T-helper 1 cell treated with Interleukin-12 subunit alpha and Interleukin-12 subunit beta and Interleukin-4 antibody, amounts not matched to agents 30 μg/mL and 1 μg/mL, for 36 hours (primary cell): Measurements from ENCODE around the gene TIGD7.

Experiments used
- H3K27ac Mint-ChIP-seq: one replicate; pipeline ENCODE4 v1.8.0; 2021; ENCODE audit warnings: mild to moderate bottlenecking, mixed read lengths
- H3K27me3 Mint-ChIP-seq: one replicate; pipeline ENCODE4 v1.8.0; 2021; ENCODE audit warnings: low read depth, mixed read lengths
- H3K36me3 Mint-ChIP-seq: one replicate; pipeline ENCODE4 v1.8.0; 2021; ENCODE audit warnings: low read depth, mixed read lengths
- H3K4me1 Mint-ChIP-seq: one replicate; pipeline ENCODE4 v1.8.0; 2021; ENCODE audit warnings: low read depth, mixed read lengths
- H3K4me3 Mint-ChIP-seq: one replicate; pipeline ENCODE4 v1.8.0; 2021; ENCODE audit warnings: mild to moderate bottlenecking, moderate library complexity, mixed read lengths
- H3K9me3 Mint-ChIP-seq: one replicate; pipeline ENCODE4 v1.8.0; 2021; ENCODE audit warnings: mixed read lengths

The TIGD7 gene

DNA sequence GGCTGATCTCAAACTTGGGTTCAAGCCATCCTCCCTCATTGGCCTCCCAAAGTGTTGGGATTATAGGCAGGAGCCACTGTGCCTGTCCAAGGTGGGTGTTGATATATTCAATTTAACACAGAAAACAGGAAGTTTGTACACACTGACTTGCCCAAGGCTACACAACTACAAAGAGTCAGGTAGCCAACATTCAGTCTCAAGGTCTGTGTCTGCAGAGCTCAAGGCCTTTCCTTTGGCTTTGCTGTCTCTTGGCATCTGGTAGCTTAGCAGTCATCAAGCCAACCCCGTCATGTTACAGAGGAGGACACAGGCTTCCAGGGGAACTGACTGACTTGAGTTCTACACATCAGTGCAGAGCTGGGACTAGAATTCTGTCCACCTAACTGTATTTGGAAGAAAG, 36.9 kb downstream of the TIGD7 start:
- Mint-ChIP-seq H3K27me3 (no peaks in the 10 kb centered on the region), H3K27ac (no peak overlapping the region), H3K4me3 (no peak overlapping the region), H3K9me3 (peaks cover 27% of the 10 kb centered on the region), H3K36me3 (peaks cover 25% of the 10 kb centered on the region), H3K4me1 (peaks cover 8% of the 10 kb centered on the region)

DNA sequence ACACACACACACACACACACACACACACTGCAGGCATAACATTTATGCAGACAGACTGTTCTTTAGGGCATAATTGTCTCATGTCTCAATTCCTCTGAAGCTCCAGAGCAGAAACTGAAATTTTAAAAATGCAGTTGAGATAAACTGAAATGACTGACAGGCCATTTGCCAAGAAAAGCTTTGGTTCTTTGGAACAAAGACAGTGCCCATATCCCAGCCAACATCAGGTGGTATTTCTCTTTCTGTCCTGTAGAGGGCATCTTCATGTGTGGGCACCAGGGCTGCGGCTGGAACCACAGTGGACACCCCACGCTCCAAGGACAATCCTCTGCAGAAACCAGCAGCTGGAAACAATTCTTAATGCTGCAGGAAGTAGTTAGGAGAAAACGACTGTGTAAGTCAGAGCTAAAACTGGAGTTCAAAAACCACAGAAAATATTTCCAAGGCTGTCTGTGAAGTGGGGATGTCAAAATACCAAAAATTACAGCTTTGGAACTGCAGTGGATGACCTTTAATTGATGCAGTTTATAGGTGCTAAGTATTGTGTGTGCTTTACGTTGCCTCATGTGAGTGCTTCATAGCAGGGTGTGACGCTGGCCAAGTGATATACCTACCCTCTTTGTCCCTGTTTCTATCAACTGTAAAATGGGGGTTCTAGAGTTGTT, 38.2 kb downstream of the TIGD7 start:
- H3K4me1 Mint-ChIP-seq: peaks cover 17% of the 10 kb centered on the region
- H3K27ac Mint-ChIP-seq: no peak overlapping the region
- H3K9me3 Mint-ChIP-seq: peaks cover 35% of the 10 kb centered on the region
- no peaks in the 10 kb centered on the region for H3K27me3 Mint-ChIP-seq
- H3K4me3 Mint-ChIP-seq: no peak overlapping the region
- H3K36me3 Mint-ChIP-seq: peaks cover 28% of the 10 kb centered on the region

DNA sequence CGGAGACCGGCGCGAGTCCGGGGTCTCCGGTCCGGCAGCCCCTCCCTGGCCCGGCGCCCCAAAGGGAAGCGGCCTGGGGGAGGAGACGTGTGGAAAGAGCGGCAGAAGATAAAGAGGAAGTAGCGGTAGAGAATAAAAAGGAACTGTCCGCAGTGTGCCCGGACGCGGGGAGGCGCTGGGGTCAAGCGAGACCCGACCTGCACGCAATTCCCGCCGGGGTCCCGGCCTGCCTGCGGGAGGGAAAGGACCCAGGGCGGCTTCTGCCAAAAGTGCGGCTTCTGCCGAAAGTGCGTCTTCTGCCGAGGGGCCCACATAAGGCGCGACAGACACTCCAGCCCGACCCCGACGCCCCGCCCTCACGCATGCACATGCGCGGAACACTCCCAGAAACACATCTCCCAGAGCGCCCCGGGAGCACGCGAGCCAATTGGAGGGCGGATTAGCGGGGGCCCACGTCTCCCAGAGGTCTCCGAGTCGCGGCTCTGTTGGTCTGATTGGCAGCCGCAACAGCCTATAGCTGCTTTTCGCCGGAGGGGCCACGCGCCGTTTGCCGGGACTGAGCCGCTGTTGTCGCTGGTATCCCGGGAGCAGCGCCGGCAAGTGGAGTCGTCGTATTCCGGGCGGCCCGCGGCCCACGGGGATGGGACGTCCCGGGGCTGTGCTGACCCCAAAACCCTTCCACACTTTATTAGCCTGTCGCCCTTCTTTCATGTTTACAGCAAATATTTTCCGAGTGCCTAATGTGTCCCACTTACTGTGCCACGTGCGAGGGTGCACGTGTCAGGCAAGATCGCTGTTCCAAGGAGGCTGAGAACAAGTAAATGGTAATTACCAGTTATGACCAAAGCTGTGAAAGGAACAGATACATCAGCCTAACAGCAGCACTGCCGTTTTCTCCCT, 40.8 kb downstream of the TIGD7 start:
- H3K9me3 Mint-ChIP-seq: peaks cover 30% of the 10 kb centered on the region
- peaks cover 17% of the 10 kb centered on the region for H3K4me1 Mint-ChIP-seq
- peaks cover 29% of the 10 kb centered on the region for H3K36me3 Mint-ChIP-seq
- H3K4me3 Mint-ChIP-seq: peak overlapping the region; percentile 86
- no peaks in the 10 kb centered on the region for H3K27me3 Mint-ChIP-seq
- H3K27ac Mint-ChIP-seq: peak overlapping the region; percentile 93

DNA sequence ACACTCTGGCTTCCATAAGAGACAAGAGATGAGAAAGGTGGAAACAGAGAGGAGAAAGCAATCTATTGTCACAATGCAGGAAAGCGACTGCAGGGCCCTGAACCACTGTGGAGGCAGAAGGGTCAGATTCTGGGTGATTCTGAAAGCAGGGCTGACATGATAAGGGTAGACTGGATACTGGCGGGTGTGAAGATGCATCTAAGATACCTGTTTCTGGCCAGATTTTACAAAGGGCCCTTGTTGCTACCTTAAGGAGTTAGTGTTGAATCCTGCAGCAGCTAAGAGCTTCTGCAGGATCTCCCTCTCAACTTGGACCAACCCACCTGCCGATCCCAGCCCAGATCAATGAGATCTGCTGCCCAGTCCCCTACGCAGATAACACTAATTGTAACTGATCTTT, 42.7 kb downstream of the TIGD7 start:
- Mint-ChIP-seq H3K4me1 (peaks cover 17% of the 10 kb centered on the region), H3K9me3 (peaks cover 22% of the 10 kb centered on the region), H3K27me3 (no peaks in the 10 kb centered on the region), H3K27ac (peak overlapping the region; percentile 77), H3K36me3 (peaks cover 17% of the 10 kb centered on the region), H3K4me3 (peak overlapping the region; percentile 86)

DNA sequence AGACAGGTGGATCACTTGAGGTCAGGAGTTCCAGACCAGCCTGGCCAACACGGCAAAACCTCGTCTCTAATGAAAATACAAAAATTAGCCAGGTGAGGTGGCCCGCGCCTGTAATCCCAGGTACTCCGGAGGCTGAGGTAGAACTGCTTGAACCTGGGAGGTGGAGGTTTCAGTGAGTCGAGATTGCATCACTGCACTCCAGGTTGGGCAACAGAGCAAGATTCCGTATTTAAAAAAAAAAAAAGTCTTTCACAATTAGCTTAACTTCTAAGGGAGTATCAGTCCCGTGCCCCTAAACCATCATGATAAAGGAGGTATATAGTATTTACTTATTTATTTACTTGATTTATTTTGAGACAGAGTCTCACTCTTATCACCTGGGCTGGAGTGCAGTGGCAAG, 45.4 kb downstream of the TIGD7 start:
- H3K4me3 Mint-ChIP-seq: no peak overlapping the region
- no peaks in the 10 kb centered on the region for H3K27me3 Mint-ChIP-seq

DNA sequence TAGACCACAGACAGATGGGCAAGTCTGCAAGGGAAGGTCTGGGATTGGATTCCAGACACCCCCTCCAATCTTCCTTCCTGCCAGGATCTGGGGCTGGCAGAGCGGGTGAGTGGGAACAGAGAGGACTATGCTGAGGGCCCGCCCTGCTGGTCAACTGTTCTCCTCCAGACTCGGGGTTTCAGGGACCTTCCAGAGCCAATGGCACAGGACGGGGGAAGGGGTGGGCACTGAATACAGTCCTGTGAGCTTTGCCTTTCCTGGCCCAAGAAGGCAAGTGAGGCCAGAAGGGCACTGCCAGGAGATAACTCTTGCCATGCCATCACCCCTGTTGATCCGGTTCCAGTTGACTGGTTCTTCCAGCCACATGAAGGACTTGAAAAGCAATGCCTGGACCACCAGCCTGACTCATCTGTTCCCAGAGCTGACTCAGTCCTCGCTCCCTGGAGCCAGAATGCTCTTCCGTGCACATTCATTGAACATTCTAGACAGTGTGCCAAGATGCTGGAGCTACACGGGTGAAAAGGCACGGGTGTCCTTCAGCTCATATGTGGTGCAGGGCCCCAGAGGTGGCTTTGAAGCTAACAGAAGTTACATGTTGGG, 48.3 kb downstream of the TIGD7 start:
- H3K27me3 Mint-ChIP-seq: no peaks in the 10 kb centered on the region
- peaks cover 1% of the 10 kb centered on the region for H3K36me3 Mint-ChIP-seq
- H3K4me1 Mint-ChIP-seq: peaks cover 2% of the 10 kb centered on the region
- H3K9me3 Mint-ChIP-seq: peaks cover 3% of the 10 kb centered on the region
- H3K4me3 Mint-ChIP-seq: no peak overlapping the region
- H3K27ac Mint-ChIP-seq: no peak overlapping the region

More for the DNA sequence above, 45.4 kb downstream of the TIGD7 start:
- Mint-ChIP-seq H3K27ac (no peak overlapping the region), H3K9me3 (peaks cover 21% of the 10 kb centered on the region), H3K36me3 (peaks cover 4% of the 10 kb centered on the region), H3K4me1 (peaks cover 19% of the 10 kb centered on the region)

DNA sequence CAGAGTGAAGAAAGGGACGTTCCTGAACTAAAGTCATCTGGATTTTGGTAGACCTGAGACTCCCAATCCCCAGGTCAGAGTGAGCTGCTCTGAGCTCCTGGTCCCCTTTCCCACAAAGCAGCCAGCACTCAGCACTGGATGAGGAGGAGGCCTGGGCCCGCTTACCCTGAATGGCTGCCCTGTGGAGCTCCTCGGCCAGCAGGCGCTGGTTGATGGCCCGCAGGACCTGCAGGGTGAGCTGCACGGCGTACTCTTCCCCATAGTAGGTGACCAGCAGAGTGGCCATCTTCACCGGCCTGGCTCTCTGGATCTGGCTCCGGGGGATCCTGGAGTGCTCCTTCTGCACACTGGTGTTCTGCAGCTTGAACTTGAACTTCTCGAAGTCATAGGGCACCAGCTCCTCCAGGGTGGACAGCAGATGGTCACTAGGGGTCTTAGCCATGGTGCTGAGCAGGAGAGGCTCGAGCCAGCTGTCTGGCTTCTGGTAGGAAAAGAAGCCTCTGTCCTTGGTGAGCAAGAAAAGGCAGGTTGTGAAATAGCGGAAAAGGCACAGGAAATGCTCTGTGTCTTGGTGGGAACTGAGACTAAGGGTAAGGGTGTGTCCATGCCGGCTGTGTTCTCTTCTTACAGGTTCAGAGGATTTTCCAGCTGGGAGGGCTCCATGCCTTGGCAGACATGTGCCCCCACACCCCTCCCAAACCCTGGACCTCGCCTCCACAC, 48.9 kb downstream of the TIGD7 start, which contains the start of gene MEFV:
TSS of gene MEFV (minus strand) at position 488 of the 720 bp plus-strand sequence. CDS start at position 442, 46 bp downstream.
- H3K4me1 Mint-ChIP-seq: peaks cover 2% of the 10 kb centered on the region
- peaks cover under 1% of the 10 kb centered on the region for H3K36me3 Mint-ChIP-seq
- H3K27me3 Mint-ChIP-seq: no peaks in the 10 kb centered on the region
- no peak within 1 kb of the TSS for H3K27ac Mint-ChIP-seq
- H3K4me3 Mint-ChIP-seq: no peak within 1 kb of the TSS
- H3K9me3 Mint-ChIP-seq: peaks cover 3% of the 10 kb centered on the region

DNA sequence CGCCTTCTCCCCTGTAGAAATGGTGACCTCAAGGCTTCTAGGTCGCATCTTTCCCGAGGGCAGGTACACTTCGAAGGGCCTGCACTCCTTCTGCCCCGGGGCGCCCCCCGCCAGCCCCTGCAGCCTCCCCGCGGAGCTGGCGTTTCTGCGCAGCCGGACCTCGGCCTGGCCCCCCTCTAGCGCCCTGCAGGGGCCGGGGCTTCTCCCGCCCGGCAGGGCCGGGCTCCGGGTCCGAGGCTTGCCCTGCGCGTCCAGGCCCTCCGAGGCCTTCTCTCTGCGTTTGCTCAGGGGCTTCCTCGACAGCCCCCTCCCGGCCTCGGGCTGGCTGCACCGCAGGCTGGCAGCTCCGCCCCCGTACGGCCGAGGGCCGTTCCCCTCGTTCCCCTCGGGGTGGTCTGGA, 50.9 kb downstream of the TIGD7 start:
- peaks cover 3% of the 10 kb centered on the region for H3K27me3 Mint-ChIP-seq
- no peak overlapping the region for H3K4me3 Mint-ChIP-seq
- no peaks in the 10 kb centered on the region for H3K36me3 Mint-ChIP-seq
- H3K9me3 Mint-ChIP-seq: peaks cover 10% of the 10 kb centered on the region
- no peak overlapping the region for H3K27ac Mint-ChIP-seq
- peaks cover 2% of the 10 kb centered on the region for H3K4me1 Mint-ChIP-seq

DNA sequence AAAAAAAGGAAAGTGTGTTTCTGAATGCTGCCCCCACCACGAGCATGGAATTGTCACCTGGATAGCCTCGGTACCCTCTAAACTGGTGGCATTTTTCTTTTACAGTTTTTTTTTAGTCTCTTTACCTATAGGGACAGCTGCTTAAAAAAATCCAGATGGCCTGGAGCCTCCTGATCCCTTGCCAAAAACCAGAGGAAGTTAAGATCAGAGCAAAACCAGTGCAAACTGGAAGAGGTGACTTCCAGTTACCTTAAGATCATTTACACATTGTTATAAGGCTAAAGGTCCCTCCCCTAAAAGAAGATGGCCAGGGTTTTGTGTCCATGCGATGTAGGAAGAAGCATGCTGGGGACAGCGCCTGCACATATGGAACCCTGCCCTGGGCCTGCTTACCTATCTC, 52.3 kb downstream of the TIGD7 start:
- Mint-ChIP-seq H3K27ac (no peak overlapping the region), H3K4me3 (no peak overlapping the region), H3K36me3 (no peaks in the 10 kb centered on the region), H3K27me3 (peaks cover 3% of the 10 kb centered on the region), H3K4me1 (peaks cover 2% of the 10 kb centered on the region), H3K9me3 (peaks cover 6% of the 10 kb centered on the region)

DNA sequence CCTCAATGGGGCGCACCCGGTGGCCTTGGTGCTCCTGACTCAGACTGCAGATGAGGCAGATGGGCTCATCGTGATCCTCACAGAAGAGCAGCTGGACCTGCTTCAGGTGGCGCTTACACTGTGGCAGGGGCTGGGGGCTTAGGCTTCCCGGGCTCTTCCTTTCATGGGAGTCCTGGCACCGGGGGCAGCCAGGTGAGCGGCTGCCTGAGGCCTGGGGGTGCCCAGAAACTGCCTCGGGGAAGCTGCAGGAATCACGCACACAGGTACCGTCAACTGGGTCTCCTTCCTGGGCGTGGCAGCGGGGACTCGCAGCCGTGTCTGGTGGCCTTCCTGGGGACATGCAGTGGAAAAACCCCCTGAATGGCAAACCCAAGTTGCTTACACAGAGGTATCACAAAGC, 55.8 kb downstream of the TIGD7 start:
- H3K27ac Mint-ChIP-seq: no peak overlapping the region
- no peaks in the 10 kb centered on the region for H3K4me1 Mint-ChIP-seq
- H3K4me3 Mint-ChIP-seq: no peak overlapping the region
- H3K36me3 Mint-ChIP-seq: no peaks in the 10 kb centered on the region
- H3K27me3 Mint-ChIP-seq: peaks cover 3% of the 10 kb centered on the region
- H3K9me3 Mint-ChIP-seq: peaks cover 6% of the 10 kb centered on the region

DNA sequence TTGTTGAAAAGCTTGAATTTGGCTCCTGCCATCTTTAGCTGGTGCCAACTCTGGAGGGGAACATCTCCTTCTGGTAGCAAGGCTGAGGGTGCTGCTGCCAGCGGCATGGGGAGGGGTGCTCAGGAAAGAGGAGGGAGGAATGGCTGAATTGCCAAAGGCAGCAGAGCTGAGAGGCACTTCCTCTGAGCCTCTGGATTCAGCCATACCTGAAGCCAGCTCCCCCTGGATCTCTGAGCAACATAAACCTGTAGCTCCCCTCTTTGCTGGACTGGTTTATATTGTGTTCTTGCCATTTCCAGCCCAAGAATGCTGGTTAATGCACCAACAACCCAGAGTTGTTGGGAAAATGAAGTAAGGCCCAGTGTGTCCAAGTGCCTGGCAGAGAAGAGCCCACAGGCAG, 56.2 kb downstream of the TIGD7 start:
- Mint-ChIP-seq H3K27ac (no peak overlapping the region), H3K36me3 (no peaks in the 10 kb centered on the region), H3K4me3 (no peak overlapping the region), H3K4me1 (no peaks in the 10 kb centered on the region), H3K27me3 (peaks cover 3% of the 10 kb centered on the region), H3K9me3 (peaks cover 8% of the 10 kb centered on the region)
